Bronchial epithelial cell (primary cell): ENCODE measurements around the gene MR1. TPM values are rescaled to one million over a fixed set of nuclear protein-coding genes. Genes with fewer than 3 reads are reported as not detected.

ENCODE experiments used
- DNase-seq: peaks from one replicate; pipeline ENCODE4 v3.0.0-alpha.2; 2010; ENCODE audit warnings: low read depth
- FAIRE-seq: peaks from 2 replicates; lab custom pipeline; 2011; peaks lifted over from hg19 to GRCh38; lab: Jason Lieb, UNC
- H3K27me3 ChIP-seq: 2 replicates; pipeline ENCODE4 v1.5.1; 2011; ENCODE audit warnings: low read length; ENCODE audit not compliant: control insufficient read depth, insufficient read depth
- H3K36me3 ChIP-seq: 2 replicates; pipeline ENCODE4 v1.5.1; 2011; ENCODE audit warnings: low read length; ENCODE audit not compliant: control insufficient read depth, insufficient read depth
- H3K4me3 ChIP-seq: 2 replicates; pipeline ENCODE4 v1.5.1; 2011; ENCODE audit warnings: mild to moderate bottlenecking, low read depth, low read length, control low read depth
- CTCF ChIP-seq: IDR thresholded peaks from 2 replicates; pipeline ENCODE4 v1.5.1; 2011; ENCODE audit warnings: mild to moderate bottlenecking, moderate library complexity, low read length, control low read depth, inconsistent platforms; ENCODE audit not compliant: insufficient read depth, severe bottlenecking
- total RNA-seq: library from RNA; depleted of rRNA; stranded (reverse); fragments of >200 nt; gene quantifications from 2 replicates; pipeline ENCODE4 v1.2.1, GENCODE V29; 2014

Gene MR1
- total RNA-seq, 1 donor from 2014 or later, result 14.7 TPM

- no peaks in the 10 kb centered on the region for H3K27me3 ChIP-seq
- DNase-seq (no peak), FAIRE-seq (no peak)
- no peak overlapping the region for H3K4me3 ChIP-seq
- no peak for TF ChIP-seq CTCF
- no peaks in the 10 kb centered on the region for H3K36me3 ChIP-seq
Measured at GRCh38 chr1:181102841-181103240, 69.1 kb downstream of the MR1 start.

DNA sequence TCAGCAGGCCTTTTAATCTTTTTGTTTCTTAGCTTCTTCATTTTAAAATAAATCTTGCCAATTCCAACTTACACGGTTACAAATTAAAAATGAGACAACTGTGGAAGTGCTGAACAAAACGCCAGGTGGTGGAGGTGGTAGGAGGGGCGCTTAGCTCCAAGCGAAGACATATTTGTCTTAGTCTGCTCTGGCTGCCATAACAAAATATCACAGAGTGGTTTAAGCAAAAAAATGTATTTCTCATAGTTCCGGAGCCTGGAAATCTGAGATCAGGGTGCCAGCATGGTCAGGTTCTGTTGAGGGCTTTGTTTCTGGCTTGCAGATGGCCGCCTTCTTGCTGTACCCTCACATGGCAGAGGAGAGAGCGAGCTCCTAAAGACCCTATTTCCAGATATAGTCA, 69.6 kb downstream of the MR1 start:
- DNase-seq, result no peak
- Histone ChIP-seq H3K4me3 (no peak overlapping the region), H3K36me3 (no peaks in the 10 kb centered on the region), H3K27me3 (no peaks in the 10 kb centered on the region)
- no peak for FAIRE-seq
- no peak for TF ChIP-seq CTCF

DNA sequence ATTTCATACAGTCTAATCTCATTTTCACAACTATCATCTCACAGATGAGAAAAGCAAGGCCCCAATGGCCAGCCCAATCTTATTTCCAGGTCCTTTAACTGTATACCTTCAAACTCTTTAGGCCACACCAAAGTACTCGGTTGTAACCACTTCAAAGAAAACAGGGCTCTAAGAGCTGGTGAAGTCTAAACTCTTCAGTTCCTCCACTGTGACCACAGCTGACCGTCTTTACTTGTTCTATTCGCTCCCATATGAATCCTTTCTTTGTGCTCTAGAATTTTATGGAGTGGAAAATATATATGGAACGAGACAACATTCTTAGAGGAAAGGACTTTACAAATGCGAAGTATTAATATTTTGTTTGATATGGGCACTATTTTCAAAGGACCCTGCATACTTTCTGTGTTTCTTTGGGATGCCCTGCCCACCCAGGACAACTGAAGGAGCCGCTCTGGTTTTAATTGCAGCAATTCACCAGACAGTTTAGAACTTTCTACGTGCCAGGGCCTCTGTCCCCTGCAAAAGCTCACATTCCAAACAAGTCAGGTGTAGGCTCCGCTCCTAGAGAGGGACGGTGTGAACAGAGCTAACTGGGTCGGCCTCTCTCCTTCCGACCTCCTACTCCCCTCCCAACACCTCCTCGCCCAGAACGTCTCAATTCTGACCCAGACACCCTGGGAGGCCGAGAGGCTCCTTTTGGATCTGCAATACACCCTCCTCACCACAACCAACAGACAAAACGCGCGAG, 70.4 kb downstream of the MR1 start:
- no peak for DNase-seq
- Histone ChIP-seq H3K4me3 (peak overlapping the region; percentile 74), H3K36me3 (no peaks in the 10 kb centered on the region), H3K27me3 (no peaks in the 10 kb centered on the region)
- no peak for TF ChIP-seq CTCF
- no peak for FAIRE-seq

DNA sequence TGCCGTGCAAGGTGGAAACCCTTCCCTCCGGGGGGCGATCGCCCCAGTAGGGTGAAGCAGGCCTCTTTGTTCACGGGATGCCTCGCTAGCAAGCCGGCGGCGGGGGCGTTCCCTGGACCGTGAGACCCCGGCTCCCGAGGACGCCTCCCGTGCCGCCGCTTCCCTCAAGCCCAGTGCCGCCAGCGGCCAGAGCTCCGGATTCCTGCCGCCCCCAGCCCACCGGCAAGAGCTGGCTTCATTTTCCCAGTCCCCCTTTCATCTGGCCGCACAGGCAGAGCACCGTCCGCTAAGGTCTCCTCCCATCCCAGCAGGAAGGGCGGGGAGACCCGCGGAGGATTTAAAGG, 71.0 kb downstream of the MR1 start:
- FAIRE-seq, result no peak
- no peak for DNase-seq
- no peak for TF ChIP-seq CTCF

GRCh38 chr1:181105134-181106021, 71.6 kb downstream of the MR1 start:
- no peaks in the 10 kb centered on the region for H3K27me3 ChIP-seq
- no peak for TF ChIP-seq CTCF
- peak; percentile 71 for DNase-seq
- H3K36me3 ChIP-seq, result no peaks in the 10 kb centered on the region
- FAIRE-seq, result no peak
- H3K4me3 ChIP-seq, result peak overlapping the region; percentile 74

More for the DNA sequence above, 71.0 kb downstream of the MR1 start:
- Histone ChIP-seq H3K36me3 (no peaks in the 10 kb centered on the region), H3K4me3 (peak overlapping the region; percentile 74), H3K27me3 (no peaks in the 10 kb centered on the region)

- FAIRE-seq, result no peak
- Histone ChIP-seq H3K4me3 (no peak overlapping the region), H3K36me3 (no peaks in the 10 kb centered on the region), H3K27me3 (no peaks in the 10 kb centered on the region)
- no peak for DNase-seq
- TF ChIP-seq CTCF, result no peak
Measured at GRCh38 chr1:181106022-181106312, 72.2 kb downstream of the MR1 start.
